Prostate gland (tissue), 2 donors: ENCODE results near the gene KCTD18. TPM values are rescaled to one million over a fixed set of nuclear protein-coding genes. Genes with fewer than 3 reads are reported as not detected.

ENCODE experiments used
- DNase-seq: peaks from one replicate; pipeline ENCODE4 v3.0.0-alpha.2; 2019; ENCODE audit warnings: low spot score
- H3K27ac ChIP-seq, 2 donors: fragments of 200-600 bp; sonication (generic); 2 replicates each; pipeline ENCODE4 v1.5.1; 2017 to 2019
- H3K27me3 ChIP-seq: fragments of 200-600 bp; sonication (generic); replicated peaks from 2 replicates; pipeline ENCODE4 v1.5.1; 2019; ENCODE audit not compliant: insufficient read depth
- H3K36me3 ChIP-seq, 2 donors: fragments of 200-600 bp; sonication (generic); 1 replicate in 1 of 2; 2 replicates in 1 of 2; pipeline versions ENCODE4 v1.5.1 to v1.8.1; 2017 to 2019
- H3K4me1 ChIP-seq: fragments of 200-600 bp; sonication (generic); replicated peaks from 2 replicates; pipeline ENCODE4 v1.5.1; 2019
- H3K4me3 ChIP-seq, 2 donors: fragments of 200-600 bp; sonication (generic); 2 replicates each; pipeline ENCODE4 v1.5.1; 2017 to 2019
- H3K9me3 ChIP-seq: fragments of 200-600 bp; sonication (generic); 2 replicates; pipeline ENCODE4 v1.5.1; 2017
- POLR2A ChIP-seq: fragments of 450-650 bp; IDR thresholded peaks from one replicate; pipeline ENCODE4 v1.6.1; 2016; ENCODE audit warnings: antibody characterized with exemption, mild to moderate bottlenecking
- POLR2AphosphoS5 ChIP-seq: sonication (generic); formaldehyde crosslinking; IDR thresholded peaks from one replicate; pipeline ENCODE4 v1.6.1; 2017; ENCODE audit warnings: antibody characterized with exemption
- WGBS: methylation state at CpG from one replicate; pipeline ENCODE4 v1.1.5; 2018; 5-methylcytosine and 5-hydroxymethylcytosine counted together
- intact Hi-C: fragments of 100-400 bp; cut with DNase I; formaldehyde crosslinking; loops from one replicate; pipeline ENCODE4 v1.14.2; 2022
- total RNA-seq, 2 donors: library from RNA; depleted of rRNA; stranded (reverse); fragments of >200 nt; gene quantifications; one replicate each; pipeline ENCODE4 v1.1.0, GENCODE V29; 2016
- TF ChIP-seq, protein P1 (sequence below), 4 experiments: fragments of 200-600 bp in 2 of 4; fragments of 450-650 bp in 2 of 4; sonication (generic) in 2 of 4; IDR thresholded peaks; 1 replicate in 3 of 4; 2 replicates in 1 of 4; pipeline ENCODE4 v1.5.1; 2016 to 2019; ENCODE audit warnings: antibody characterized with exemption in 4 of 4, mild to moderate bottlenecking in 2 of 4, moderate library complexity in 2 of 4

KCTD18 gene
- total RNA-seq, 2 donors from 2014 or later, result 21.1 to 38.2 TPM

DNA sequence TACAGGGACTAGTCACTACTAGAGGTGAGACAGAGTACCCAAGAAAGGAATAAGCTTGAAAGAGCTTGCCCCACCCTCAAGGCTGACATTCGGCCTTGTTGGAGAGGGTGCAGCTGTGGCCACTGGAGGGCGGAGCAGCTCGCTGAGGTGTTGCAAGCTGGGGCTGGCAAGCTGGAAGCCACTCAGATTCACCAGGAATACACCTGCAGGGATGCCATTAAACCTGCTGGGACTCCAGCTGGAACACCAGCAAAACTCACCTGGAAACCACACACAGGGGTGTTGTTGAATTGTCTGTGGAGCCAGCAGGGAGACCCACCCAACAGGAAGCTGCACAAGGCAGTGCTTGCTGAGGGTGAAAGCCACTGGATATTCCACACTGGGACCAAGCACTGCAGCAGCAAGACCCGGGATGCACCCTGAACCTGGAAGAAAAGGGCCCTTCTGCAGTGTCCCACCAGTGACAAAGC, 26.1 kb downstream of the KCTD18 start:
- Histone ChIP-seq H3K9me3 (no peaks in the 10 kb centered on the region), H3K27ac (peak overlapping the region; percentile 3 to 15), H3K27me3 (no peaks in the 10 kb centered on the region), H3K36me3 (no peaks in the 10 kb centered on the region), H3K4me3 (no peak overlapping the region), H3K4me1 (peaks cover 8% of the 10 kb centered on the region)
- 31% methylated on average over 4 of the region's 4 CpGs for WGBS
- peak; percentile 71 for DNase-seq
- TF ChIP-seq POLR2A (no peak), POLR2AphosphoS5 (peak; percentile 46)
- TF ChIP-seq, protein P1, sequence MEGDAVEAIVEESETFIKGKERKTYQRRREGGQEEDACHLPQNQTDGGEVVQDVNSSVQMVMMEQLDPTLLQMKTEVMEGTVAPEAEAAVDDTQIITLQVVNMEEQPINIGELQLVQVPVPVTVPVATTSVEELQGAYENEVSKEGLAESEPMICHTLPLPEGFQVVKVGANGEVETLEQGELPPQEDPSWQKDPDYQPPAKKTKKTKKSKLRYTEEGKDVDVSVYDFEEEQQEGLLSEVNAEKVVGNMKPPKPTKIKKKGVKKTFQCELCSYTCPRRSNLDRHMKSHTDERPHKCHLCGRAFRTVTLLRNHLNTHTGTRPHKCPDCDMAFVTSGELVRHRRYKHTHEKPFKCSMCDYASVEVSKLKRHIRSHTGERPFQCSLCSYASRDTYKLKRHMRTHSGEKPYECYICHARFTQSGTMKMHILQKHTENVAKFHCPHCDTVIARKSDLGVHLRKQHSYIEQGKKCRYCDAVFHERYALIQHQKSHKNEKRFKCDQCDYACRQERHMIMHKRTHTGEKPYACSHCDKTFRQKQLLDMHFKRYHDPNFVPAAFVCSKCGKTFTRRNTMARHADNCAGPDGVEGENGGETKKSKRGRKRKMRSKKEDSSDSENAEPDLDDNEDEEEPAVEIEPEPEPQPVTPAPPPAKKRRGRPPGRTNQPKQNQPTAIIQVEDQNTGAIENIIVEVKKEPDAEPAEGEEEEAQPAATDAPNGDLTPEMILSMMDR (IDR thresholded peaks at IDR 0.05), result peak in 3 of 4 experiments; percentile 26 to 72 (median 66)
- intact Hi-C loops, result loop anchor here (5.0 kb wide), 1 partner anchor 501 kb away; no protein-coding TSS in a partner anchor

DNA sequence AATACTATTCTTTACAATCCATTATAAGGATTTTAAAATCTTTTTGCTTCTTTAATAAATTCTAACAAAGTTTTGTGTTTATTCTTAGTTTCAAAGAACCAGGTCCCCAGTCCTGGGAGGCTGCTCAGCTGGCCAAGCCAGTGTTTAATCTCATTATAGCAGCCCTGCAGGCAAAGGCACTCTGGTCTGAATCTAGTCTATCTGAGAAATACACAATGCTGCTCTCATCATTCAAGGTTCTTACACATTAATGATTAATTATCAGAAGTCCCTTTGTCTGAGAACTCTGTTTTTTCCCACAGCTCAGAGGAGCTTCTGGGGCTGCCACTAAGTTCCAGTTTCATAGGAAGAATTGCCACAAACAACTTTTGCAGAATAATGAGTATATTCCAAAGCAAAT, 27.7 kb downstream of the KCTD18 start:
- intact Hi-C loops, result loop anchor here (5.0 kb wide), 1 partner anchor 500 kb away; no protein-coding TSS in a partner anchor
- H3K36me3 ChIP-seq, result no peaks in the 10 kb centered on the region

DNA sequence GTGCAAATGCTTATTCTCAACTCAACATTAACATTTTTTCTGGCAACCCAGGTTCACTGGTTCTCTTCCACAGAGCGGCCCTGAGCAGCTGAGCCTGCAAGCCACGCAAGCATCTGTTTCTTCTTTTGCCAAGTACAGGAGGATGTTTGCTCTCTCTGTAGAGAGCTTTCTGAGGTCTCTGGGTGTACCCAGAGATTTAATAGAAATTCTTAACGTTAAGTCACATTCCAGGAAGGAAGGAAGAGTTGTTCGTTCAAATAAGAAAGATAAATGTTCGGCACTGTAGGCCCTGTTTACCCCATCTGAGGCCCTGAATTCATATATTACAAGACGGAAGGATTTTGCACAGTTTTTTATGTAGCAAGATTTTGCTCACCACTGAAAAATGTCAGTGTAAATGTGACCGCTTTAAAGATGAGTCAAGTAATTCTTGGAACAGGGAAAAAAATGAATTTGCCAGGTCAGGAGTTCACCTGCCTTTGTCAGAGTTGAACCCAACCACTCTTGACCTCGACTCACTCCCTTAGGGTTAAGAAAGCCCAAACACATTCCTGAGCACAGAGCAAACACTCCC, 30.1 kb downstream of the KCTD18 start:
- H3K27me3 ChIP-seq, result no peaks in the 10 kb centered on the region
- DNase-seq, result peak; percentile 51
- no peak for TF ChIP-seq POLR2A
- TF ChIP-seq POLR2AphosphoS5, result peak; percentile 77
- TF ChIP-seq, protein P1 (IDR thresholded peaks at IDR 0.05), result no peak
- intact Hi-C loops, result loop anchor here (5.0 kb wide), 1 partner anchor 497 kb away; no protein-coding TSS in a partner anchor
- H3K9me3 ChIP-seq, result no peaks in the 10 kb centered on the region
- peaks cover 11% of the 10 kb centered on the region for H3K4me1 ChIP-seq
- no peaks in the 10 kb centered on the region for H3K36me3 ChIP-seq
- peak overlapping the region; percentile 6 to 32 for H3K27ac ChIP-seq
- 16% methylated on average over 8 of the region's 8 CpGs for whole genome bisulfite sequencing
- H3K4me3 ChIP-seq, result no peak overlapping the region

More for the DNA sequence above, 27.7 kb downstream of the KCTD18 start:
- H3K27me3 ChIP-seq, result no peaks in the 10 kb centered on the region
- H3K9me3 ChIP-seq, result no peaks in the 10 kb centered on the region
- H3K27ac ChIP-seq, result no peak overlapping the region
- TF ChIP-seq, protein P1 (IDR thresholded peaks at IDR 0.05), result no peak
- TF ChIP-seq POLR2AphosphoS5 (no peak), POLR2A (no peak)
- no peak for DNase-seq
- H3K4me3 ChIP-seq, result no peak overlapping the region
- peaks cover 11% of the 10 kb centered on the region for H3K4me1 ChIP-seq

DNA sequence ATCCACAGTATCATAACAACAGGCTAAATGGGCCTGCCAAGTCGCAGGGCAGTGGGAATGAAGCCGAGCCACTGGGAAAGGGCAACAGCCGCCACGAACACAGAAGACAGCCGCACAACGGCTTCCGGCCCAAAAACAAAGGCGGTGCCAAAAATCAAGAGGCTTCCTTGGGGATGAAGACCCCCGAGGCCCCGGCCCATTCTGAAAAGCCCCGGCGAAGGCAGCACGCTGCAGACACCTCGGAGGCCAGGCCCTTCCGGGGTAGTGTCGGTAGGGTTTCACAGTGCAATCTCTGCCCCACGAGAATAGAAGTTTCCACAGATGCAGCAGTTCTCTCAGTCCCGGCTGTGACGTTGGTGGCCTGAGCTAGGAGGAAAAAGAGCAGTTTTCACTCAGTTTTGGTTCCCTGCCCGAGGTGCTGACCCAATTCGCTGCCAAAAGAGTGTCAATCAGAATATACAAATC, 32.2 kb downstream of the KCTD18 start:
- H3K4me1 ChIP-seq, result peaks cover 11% of the 10 kb centered on the region
- H3K27ac ChIP-seq, result no peak overlapping the region
- H3K4me3 ChIP-seq, result no peak overlapping the region
- H3K9me3 ChIP-seq, result no peaks in the 10 kb centered on the region
- TF ChIP-seq POLR2A (no peak), POLR2AphosphoS5 (no peak)
- TF ChIP-seq, protein P1 (IDR thresholded peaks at IDR 0.05), result no peak
- 78% methylated on average over 21 of the region's 21 CpGs for WGBS
- no peaks in the 10 kb centered on the region for H3K27me3 ChIP-seq
- DNase-seq, result no peak
- intact Hi-C loops, result no loop called here
- H3K36me3 ChIP-seq, result no peaks in the 10 kb centered on the region

DNA sequence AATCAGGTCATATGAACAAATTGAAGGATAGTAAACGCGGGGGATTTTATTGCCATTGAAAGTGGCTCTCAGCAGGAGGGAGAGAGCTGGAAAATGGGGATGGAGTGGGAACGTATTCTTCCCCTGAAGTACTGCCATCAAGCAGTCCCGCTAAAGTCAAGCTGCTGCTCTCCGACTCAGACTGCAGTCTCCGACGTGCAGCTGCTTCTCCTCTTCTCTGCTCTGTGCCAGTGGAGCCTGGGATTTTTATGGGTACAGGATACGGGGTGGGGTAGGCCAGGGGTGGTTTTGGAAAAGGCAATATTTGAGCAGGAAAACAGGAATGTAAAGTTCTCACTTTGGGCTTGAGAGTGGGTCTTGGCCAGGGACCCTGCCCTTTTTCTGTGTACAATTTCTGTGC, 33.0 kb downstream of the KCTD18 start:
- Histone ChIP-seq H3K4me1 (peaks cover 11% of the 10 kb centered on the region), H3K9me3 (no peaks in the 10 kb centered on the region), H3K27ac (no peak overlapping the region), H3K27me3 (no peaks in the 10 kb centered on the region), H3K4me3 (no peak overlapping the region), H3K36me3 (no peaks in the 10 kb centered on the region)
- intact Hi-C loops, result no loop called here
- TF ChIP-seq POLR2AphosphoS5 (no peak), POLR2A (no peak)
- TF ChIP-seq, protein P1 (IDR thresholded peaks at IDR 0.05), result no peak
- DNase-seq, result no peak
- WGBS, result 38% methylated on average over 8 of the region's 8 CpGs
